Liver (tissue), 9 donors: ENCODE results near the gene TRMT1. TPM values are rescaled to one million over a fixed set of nuclear protein-coding genes. Genes with fewer than 3 reads are reported as not detected.

Experiments used
- DNase-seq: peaks from one replicate; pipeline ENCODE4 v3.0.0-alpha.2; 2017; ENCODE audit warnings: low spot score
- H3K27ac ChIP-seq, 2 donors: one replicate each; pipeline ENCODE4 v1.7.0; 2013; ENCODE audit warnings: inconsistent platforms in 2 of 2, low read length in 2 of 2, control low read depth in 1 of 2, low read depth in 1 of 2, mild to moderate bottlenecking in 1 of 2
- H3K27me3 ChIP-seq, 4 donors: one replicate each; pipeline versions ENCODE4 v1.6.1 to v1.7.0; 2013; ENCODE audit warnings: low read length in 3 of 4, inconsistent platforms in 1 of 4, mild to moderate bottlenecking in 1 of 4, moderate library complexity in 1 of 4; ENCODE audit not compliant: control insufficient read depth in 4 of 4, insufficient read depth in 4 of 4
- H3K36me3 ChIP-seq, 4 donors: one replicate each; pipeline versions ENCODE4 v1.6.1 to v1.7.0; 2013; ENCODE audit warnings: low read length in 3 of 4, mild to moderate bottlenecking in 3 of 4, low read depth in 1 of 4, moderate library complexity in 1 of 4; ENCODE audit not compliant: control insufficient read depth in 4 of 4, insufficient read depth in 3 of 4
- H3K4me1 ChIP-seq, 4 donors: one replicate each; pipeline versions ENCODE4 v1.6.1 to v1.7.0; 2013; ENCODE audit warnings: low read length in 3 of 4, mild to moderate bottlenecking in 3 of 4, moderate library complexity in 1 of 4; ENCODE audit not compliant: control insufficient read depth in 4 of 4, insufficient read depth in 4 of 4
- H3K4me3 ChIP-seq, 3 donors: one replicate each; pipeline versions ENCODE4 v1.6.1 to v1.7.0; 2013; ENCODE audit warnings: low read length in 3 of 3, control low read depth in 1 of 3, low read depth in 1 of 3, mild to moderate bottlenecking in 1 of 3
- H3K9ac ChIP-seq, 2 donors: one replicate each; pipeline ENCODE4 v1.7.0; 2013; ENCODE audit warnings: low read length in 2 of 2, mild to moderate bottlenecking in 2 of 2, moderate library complexity in 2 of 2, control low read depth in 1 of 2, low read depth in 1 of 2
- H3K9me3 ChIP-seq, 4 donors: one replicate each; pipeline versions ENCODE4 v1.6.1 to v1.7.0; 2013; ENCODE audit warnings: low read length in 3 of 4; ENCODE audit not compliant: control insufficient read depth in 4 of 4
- EGR1 ChIP-seq, 2 donors: IDR thresholded peaks; 2 replicates each; pipeline ENCODE4 v1.6.1; 2016 to 2018; ENCODE audit warnings: antibody characterized with exemption in 2 of 2, low read depth in 2 of 2
- FOXA1 ChIP-seq: IDR thresholded peaks from 2 replicates; pipeline ENCODE4 v1.6.1; 2016; ENCODE audit warnings: antibody characterized with exemption
- GABPA ChIP-seq, 2 donors: IDR thresholded peaks in 1 of 2; conservative IDR thresholded peaks in 1 of 2; 2 replicates each; pipeline ENCODE4 v1.6.1; 2016; ENCODE audit warnings: antibody characterized with exemption in 2 of 2, mild to moderate bottlenecking in 1 of 2, moderate library complexity in 1 of 2
- HNF4A ChIP-seq, 2 donors: conservative IDR thresholded peaks; 2 replicates each; pipeline ENCODE4 v1.6.1; 2016; ENCODE audit warnings: antibody characterized with exemption in 2 of 2, mild to moderate bottlenecking in 2 of 2
- HNF4G ChIP-seq: IDR thresholded peaks from 2 replicates; pipeline ENCODE4 v1.6.1; 2016; ENCODE audit warnings: antibody characterized with exemption
- JUND ChIP-seq, 2 donors: IDR thresholded peaks; 2 replicates each; pipeline ENCODE4 v1.6.1; 2016; ENCODE audit warnings: antibody characterized with exemption in 2 of 2
- NR2F2 ChIP-seq: IDR thresholded peaks from 2 replicates; pipeline ENCODE4 v1.6.1; 2016; ENCODE audit warnings: antibody characterized with exemption
- RAD21 ChIP-seq, 2 donors: IDR thresholded peaks; 2 replicates each; pipeline ENCODE4 v1.6.1; 2016; ENCODE audit warnings: antibody characterized with exemption in 2 of 2, mild to moderate bottlenecking in 2 of 2
- RXRA ChIP-seq, 2 donors: IDR thresholded peaks; 2 replicates each; pipeline ENCODE4 v1.6.1; 2017 to 2018; ENCODE audit warnings: antibody characterized with exemption in 2 of 2, mild to moderate bottlenecking in 1 of 2
- TAF1 ChIP-seq: conservative IDR thresholded peaks from 2 replicates; pipeline ENCODE4 v1.6.1; 2016; ENCODE audit warnings: antibody characterized with exemption, mild to moderate bottlenecking
- YY1 ChIP-seq: IDR thresholded peaks from 2 replicates; pipeline ENCODE4 v1.6.1; 2016; ENCODE audit warnings: antibody characterized with exemption, mild to moderate bottlenecking
- WGBS: extraction: QIAGEN DNeasy Blood & Tissue Kit; methylation state at CpG from one replicate; pipeline ENCODE4 v1.1.7; 2013; 5-methylcytosine and 5-hydroxymethylcytosine counted together
- polyA plus RNA-seq, 2 donors: library from polyadenylated mRNA; stranded (reverse) in 1 of 2; unstranded in 1 of 2; fragments of 200-250 nt in 1 of 2; fragments of >200 nt in 1 of 2; fragmentation: Nextera tagmentation in 1 of 2; extraction: Ambion mirVana in 1 of 2; gene quantifications; one replicate each; pipeline versions ENCODE4 v1.2.1 to v1.2.3, GENCODE V29; 2013 to 2015
- total RNA-seq, 2 donors: library from RNA; depleted of rRNA; stranded (reverse); fragments of >200 nt; gene quantifications; one replicate each; pipeline ENCODE4 v1.2.3, GENCODE V29; 2014
- TF ChIP-seq, protein P1 (sequence below): IDR thresholded peaks from 2 replicates; pipeline ENCODE4 v1.6.1; 2016; ENCODE audit warnings: antibody characterized with exemption
- TF ChIP-seq, protein P2 (sequence below): IDR thresholded peaks from 2 replicates; pipeline ENCODE4 v1.6.1; 2016; ENCODE audit warnings: antibody characterized with exemption
- TF ChIP-seq, protein P3 (sequence below): IDR thresholded peaks from 2 replicates; pipeline ENCODE4 v1.6.1; 2016; ENCODE audit warnings: antibody characterized with exemption
- TF ChIP-seq, protein P4 (sequence below): IDR thresholded peaks from 2 replicates; pipeline ENCODE4 v1.6.1; 2016; ENCODE audit warnings: antibody characterized with exemption, mild to moderate bottlenecking
- donor health status: healthy.
- donor health status: healthy.
- donor health status: healthy.
- donor health status: healthy.
- donor health status: healthy.

Gene TRMT1
- total and polyA plus RNA-seq, 4 donors = 8.3 to 15.6 (median 11.7) TPM

DNA sequence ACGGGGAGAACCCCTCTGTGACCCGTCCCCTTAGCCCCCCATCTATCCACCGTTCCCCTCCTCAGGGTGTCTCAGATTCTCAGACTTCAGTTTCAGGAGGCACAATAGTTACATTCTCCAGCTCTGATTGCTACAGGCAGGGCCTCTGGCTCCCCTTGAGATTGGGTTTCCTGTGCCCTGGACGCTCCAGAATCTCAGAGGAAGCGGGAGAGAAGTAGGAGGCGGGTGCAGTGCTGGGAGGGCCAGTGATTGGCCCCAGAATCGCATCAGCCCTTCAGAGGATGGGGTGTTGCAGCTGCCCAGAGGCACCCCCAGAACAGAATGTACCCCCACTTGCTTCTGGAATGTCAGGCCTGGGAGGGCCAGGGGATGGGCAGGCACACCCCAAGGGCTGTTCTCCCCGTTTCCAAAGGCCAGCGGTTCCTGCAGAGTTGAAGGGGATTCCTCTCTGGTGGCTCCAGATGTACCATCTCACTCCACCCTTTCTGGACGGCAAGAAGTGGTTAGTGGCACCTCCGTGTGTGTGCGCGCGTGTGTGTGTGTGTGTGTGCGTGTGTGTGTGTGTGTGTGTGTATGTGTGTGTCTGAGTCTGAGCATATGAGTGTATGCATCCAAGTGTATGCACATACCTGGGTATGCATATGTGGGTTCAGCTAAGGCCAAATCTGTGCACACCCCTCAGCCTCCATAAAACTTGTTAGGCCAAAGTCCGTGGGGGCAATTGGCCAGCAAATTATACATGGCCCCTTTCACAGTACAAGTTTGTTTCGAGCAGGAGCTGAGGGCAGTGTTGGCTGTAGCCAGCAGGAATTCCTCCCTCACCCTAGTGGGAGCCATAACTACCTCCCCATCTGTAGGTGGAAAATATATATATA, 49.4 kb downstream of the TRMT1 start:
- Histone ChIP-seq H3K4me1 (peaks cover 0 to 9% (median 2%) of the 10 kb centered on the region in 4 donors), H3K27ac (no peak overlapping the region), H3K9ac (no peak overlapping the region), H3K36me3 (no peaks in the 10 kb centered on the region), H3K27me3 (no peaks in the 10 kb centered on the region), H3K9me3 (no peaks in the 10 kb centered on the region), H3K4me3 (no peak overlapping the region)
- 76% methylated on average over 17 of the region's 17 CpGs for WGBS
- DNase-seq = no peak
- TF ChIP-seq FOXA1 (no peak), EGR1 (IDR thresholded peaks at IDR 0.05; ENCODE audit: low read depth in 2 of 2) (no peak), JUND (IDR thresholded peaks at IDR 0.05) (no peak), HNF4A (conservative IDR thresholded peaks at IDR 0.05) (no peak), HNF4G (no peak), NR2F2 (no peak), TAF1 (no peak), YY1 (no peak), GABPA (IDR thresholded peaks at IDR 0.05 in 1 of 2, conservative IDR thresholded peaks at IDR 0.05 in 1 of 2) (no peak), RXRA (IDR thresholded peaks at IDR 0.05) (no peak)
- TF ChIP-seq, protein P1, sequence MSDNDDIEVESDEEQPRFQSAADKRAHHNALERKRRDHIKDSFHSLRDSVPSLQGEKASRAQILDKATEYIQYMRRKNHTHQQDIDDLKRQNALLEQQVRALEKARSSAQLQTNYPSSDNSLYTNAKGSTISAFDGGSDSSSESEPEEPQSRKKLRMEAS = no peak
- TF ChIP-seq, protein P2, sequence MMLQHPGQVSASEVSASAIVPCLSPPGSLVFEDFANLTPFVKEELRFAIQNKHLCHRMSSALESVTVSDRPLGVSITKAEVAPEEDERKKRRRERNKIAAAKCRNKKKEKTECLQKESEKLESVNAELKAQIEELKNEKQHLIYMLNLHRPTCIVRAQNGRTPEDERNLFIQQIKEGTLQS = no peak
- TF ChIP-seq, protein P3, sequence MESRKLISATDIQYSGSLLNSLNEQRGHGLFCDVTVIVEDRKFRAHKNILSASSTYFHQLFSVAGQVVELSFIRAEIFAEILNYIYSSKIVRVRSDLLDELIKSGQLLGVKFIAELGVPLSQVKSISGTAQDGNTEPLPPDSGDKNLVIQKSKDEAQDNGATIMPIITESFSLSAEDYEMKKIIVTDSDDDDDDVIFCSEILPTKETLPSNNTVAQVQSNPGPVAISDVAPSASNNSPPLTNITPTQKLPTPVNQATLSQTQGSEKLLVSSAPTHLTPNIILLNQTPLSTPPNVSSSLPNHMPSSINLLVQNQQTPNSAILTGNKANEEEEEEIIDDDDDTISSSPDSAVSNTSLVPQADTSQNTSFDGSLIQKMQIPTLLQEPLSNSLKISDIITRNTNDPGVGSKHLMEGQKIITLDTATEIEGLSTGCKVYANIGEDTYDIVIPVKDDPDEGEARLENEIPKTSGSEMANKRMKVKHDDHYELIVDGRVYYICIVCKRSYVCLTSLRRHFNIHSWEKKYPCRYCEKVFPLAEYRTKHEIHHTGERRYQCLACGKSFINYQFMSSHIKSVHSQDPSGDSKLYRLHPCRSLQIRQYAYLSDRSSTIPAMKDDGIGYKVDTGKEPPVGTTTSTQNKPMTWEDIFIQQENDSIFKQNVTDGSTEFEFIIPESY = no peak

DNA sequence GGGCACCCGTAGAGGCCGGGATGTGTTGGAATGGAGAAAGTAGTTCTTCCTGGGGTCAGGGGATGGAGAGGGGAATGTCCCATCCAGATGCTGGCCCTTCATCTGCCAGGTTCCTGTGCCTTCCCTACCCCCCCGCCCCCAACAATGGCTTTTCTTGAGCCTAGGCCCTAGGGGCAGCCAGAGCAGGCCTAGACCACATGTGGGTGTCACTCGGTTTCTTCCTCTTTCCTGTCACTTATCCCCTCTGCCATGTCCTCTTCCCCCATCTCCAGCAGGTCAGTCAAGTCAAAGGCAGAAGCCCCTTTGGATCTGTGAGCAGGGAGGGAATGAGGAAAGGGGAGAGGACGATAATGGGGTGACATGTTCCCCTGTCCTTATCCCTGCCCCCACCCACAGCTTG, 50.3 kb downstream of the TRMT1 start:
- Histone ChIP-seq H3K9me3 (no peaks in the 10 kb centered on the region), H3K27me3 (no peaks in the 10 kb centered on the region), H3K27ac (no peak overlapping the region), H3K4me1 (peaks cover 0 to 13% (median 6%) of the 10 kb centered on the region in 4 donors), H3K36me3 (no peaks in the 10 kb centered on the region), H3K9ac (no peak overlapping the region), H3K4me3 (no peak overlapping the region)
- WGBS = 88% methylated on average over 5 of the region's 5 CpGs
- DNase-seq = no peak
- no peak for TF ChIP-seq RXRA (IDR thresholded peaks at IDR 0.05)
- TF ChIP-seq RAD21 (IDR thresholded peaks at IDR 0.05) = no peak
- no peak for TF ChIP-seq HNF4A (conservative IDR thresholded peaks at IDR 0.05)
- TF ChIP-seq HNF4G = no peak
- no peak for TF ChIP-seq GABPA (IDR thresholded peaks at IDR 0.05 in 1 of 2, conservative IDR thresholded peaks at IDR 0.05 in 1 of 2)
- TF ChIP-seq, protein P3 = no peak
- TF ChIP-seq NR2F2 = no peak
- TF ChIP-seq, protein P4, sequence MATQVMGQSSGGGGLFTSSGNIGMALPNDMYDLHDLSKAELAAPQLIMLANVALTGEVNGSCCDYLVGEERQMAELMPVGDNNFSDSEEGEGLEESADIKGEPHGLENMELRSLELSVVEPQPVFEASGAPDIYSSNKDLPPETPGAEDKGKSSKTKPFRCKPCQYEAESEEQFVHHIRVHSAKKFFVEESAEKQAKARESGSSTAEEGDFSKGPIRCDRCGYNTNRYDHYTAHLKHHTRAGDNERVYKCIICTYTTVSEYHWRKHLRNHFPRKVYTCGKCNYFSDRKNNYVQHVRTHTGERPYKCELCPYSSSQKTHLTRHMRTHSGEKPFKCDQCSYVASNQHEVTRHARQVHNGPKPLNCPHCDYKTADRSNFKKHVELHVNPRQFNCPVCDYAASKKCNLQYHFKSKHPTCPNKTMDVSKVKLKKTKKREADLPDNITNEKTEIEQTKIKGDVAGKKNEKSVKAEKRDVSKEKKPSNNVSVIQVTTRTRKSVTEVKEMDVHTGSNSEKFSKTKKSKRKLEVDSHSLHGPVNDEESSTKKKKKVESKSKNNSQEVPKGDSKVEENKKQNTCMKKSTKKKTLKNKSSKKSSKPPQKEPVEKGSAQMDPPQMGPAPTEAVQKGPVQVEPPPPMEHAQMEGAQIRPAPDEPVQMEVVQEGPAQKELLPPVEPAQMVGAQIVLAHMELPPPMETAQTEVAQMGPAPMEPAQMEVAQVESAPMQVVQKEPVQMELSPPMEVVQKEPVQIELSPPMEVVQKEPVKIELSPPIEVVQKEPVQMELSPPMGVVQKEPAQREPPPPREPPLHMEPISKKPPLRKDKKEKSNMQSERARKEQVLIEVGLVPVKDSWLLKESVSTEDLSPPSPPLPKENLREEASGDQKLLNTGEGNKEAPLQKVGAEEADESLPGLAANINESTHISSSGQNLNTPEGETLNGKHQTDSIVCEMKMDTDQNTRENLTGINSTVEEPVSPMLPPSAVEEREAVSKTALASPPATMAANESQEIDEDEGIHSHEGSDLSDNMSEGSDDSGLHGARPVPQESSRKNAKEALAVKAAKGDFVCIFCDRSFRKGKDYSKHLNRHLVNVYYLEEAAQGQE = no peak
- TF ChIP-seq JUND (IDR thresholded peaks at IDR 0.05) = no peak
- TF ChIP-seq, protein P2 = no peak
- TF ChIP-seq YY1 = no peak
- no peak for TF ChIP-seq FOXA1
- TF ChIP-seq TAF1 = no peak
- TF ChIP-seq EGR1 (IDR thresholded peaks at IDR 0.05; ENCODE audit: low read depth in 2 of 2) = no peak
